ENCODE measurements around the gene ELMO3.

Gene ELMO3

GRCh38 chr16:67206129-67206837 is 7.4 kb downstream of the ELMO3 start:
- DNase-seq (ENCODE audit: low read depth in 1 of 2, low spot score in 1 of 2): no peak
- H3K27me3 ChIP-seq (ENCODE audit: insufficient read depth, poor library complexity, severe bottlenecking): no peaks in the 10 kb centered on the region
- no peak for TF ChIP-seq REST (IDR thresholded peaks at IDR 0.05; ENCODE audit: insufficient replicate concordance, low read depth)
- TF ChIP-seq GABPA (IDR thresholded peaks at IDR 0.05; ENCODE audit: low read depth): no peak
- no peak for TF ChIP-seq CTCF (IDR thresholded peaks at IDR 0.05; ENCODE audit: insufficient read depth, low read length)
- TF ChIP-seq SPI1 (IDR thresholded peaks at IDR 0.05; ENCODE audit: borderline replicate concordance, low read depth): no peak
- TF ChIP-seq POLR2AphosphoS5 (IDR thresholded peaks at IDR 0.05; ENCODE audit: low read depth): no peak
- no peak overlapping the region for H3K27ac ChIP-seq (replicated peaks)
- H3K4me3 ChIP-seq (replicated peaks; ENCODE audit: insufficient read depth, low read length): no peak overlapping the region

GRCh38 chr16:67206838-67207248 is 7.9 kb downstream of the ELMO3 start:
- no peak for TF ChIP-seq POLR2AphosphoS5 (IDR thresholded peaks at IDR 0.05; ENCODE audit: low read depth)
- no peak for TF ChIP-seq GABPA (IDR thresholded peaks at IDR 0.05; ENCODE audit: low read depth)
- TF ChIP-seq REST (IDR thresholded peaks at IDR 0.05; ENCODE audit: insufficient replicate concordance, low read depth): no peak
- TF ChIP-seq SPI1 (IDR thresholded peaks at IDR 0.05; ENCODE audit: borderline replicate concordance, low read depth): no peak
- TF ChIP-seq CTCF (IDR thresholded peaks at IDR 0.05; ENCODE audit: insufficient read depth, low read length): no peak
- H3K27ac ChIP-seq (replicated peaks): no peak overlapping the region
- DNase-seq (ENCODE audit: low read depth in 1 of 2, low spot score in 1 of 2): no peak
- H3K27me3 ChIP-seq (ENCODE audit: insufficient read depth, poor library complexity, severe bottlenecking): no peaks in the 10 kb centered on the region
- H3K4me3 ChIP-seq (replicated peaks; ENCODE audit: insufficient read depth, low read length): no peak overlapping the region

GRCh38 chr16:67207249-67208091 is 8.5 kb downstream of the ELMO3 start:
- no peak overlapping the region for H3K27ac ChIP-seq (replicated peaks)
- H3K27me3 ChIP-seq (ENCODE audit: insufficient read depth, poor library complexity, severe bottlenecking): no peaks in the 10 kb centered on the region
- H3K4me3 ChIP-seq (replicated peaks; ENCODE audit: insufficient read depth, low read length): no peak overlapping the region
- no peak for TF ChIP-seq REST (IDR thresholded peaks at IDR 0.05; ENCODE audit: insufficient replicate concordance, low read depth)
- TF ChIP-seq CTCF (IDR thresholded peaks at IDR 0.05; ENCODE audit: insufficient read depth, low read length): no peak
- no peak for TF ChIP-seq GABPA (IDR thresholded peaks at IDR 0.05; ENCODE audit: low read depth)
- TF ChIP-seq POLR2AphosphoS5 (IDR thresholded peaks at IDR 0.05; ENCODE audit: low read depth): peak; percentile 19; the same call in 1 of the 2 replicates
- TF ChIP-seq SPI1 (IDR thresholded peaks at IDR 0.05; ENCODE audit: borderline replicate concordance, low read depth): no peak
- DNase-seq (ENCODE audit: low read depth in 1 of 2, low spot score in 1 of 2): no peak

Data from HL-60 (cell line).